Chondrocyte (in vitro differentiated cells): ENCODE data around the gene FTMT. TPM values are rescaled to one million over a fixed set of nuclear protein-coding genes. Genes with fewer than 3 reads are reported as not detected.

Experiments
- DNase-seq: peaks from one replicate; pipeline ENCODE4 v3.0.0; 2021; ENCODE audit warnings: mixed read lengths, low spot score
- H3K27ac Mint-ChIP-seq: one replicate; pipeline ENCODE4 v1.8.0; 2021; ENCODE audit warnings: mild to moderate bottlenecking, moderate library complexity, mixed read lengths; ENCODE audit not compliant: unreplicated experiment
- H3K27me3 Mint-ChIP-seq: 2 replicates; pipeline ENCODE4 v1.8.0; 2021; ENCODE audit warnings: low read depth, mixed read lengths
- H3K36me3 Mint-ChIP-seq: 2 replicates; pipeline ENCODE4 v1.8.0; 2021; ENCODE audit warnings: low read depth, mixed read lengths
- H3K4me1 Mint-ChIP-seq: 2 replicates; pipeline ENCODE4 v1.8.0; 2021; ENCODE audit warnings: low read depth, mild to moderate bottlenecking, mixed read lengths
- H3K4me3 Mint-ChIP-seq: one replicate; pipeline ENCODE4 v1.8.0; 2021; ENCODE audit warnings: mild to moderate bottlenecking, moderate library complexity, mixed read lengths; ENCODE audit not compliant: unreplicated experiment
- H3K9me3 Mint-ChIP-seq: 2 replicates; pipeline ENCODE4 v1.8.0; 2021; ENCODE audit warnings: low read depth, mixed read lengths
- total RNA-seq: library from RNA; stranded (reverse); gene quantifications from 3 replicates; pipeline ENCODE4 v1.2.1, GENCODE V29; 2021
- TF ChIP-seq, protein P1 (sequence below): fragments of 200-600 bp; sonication (generic); IDR thresholded peaks from 2 replicates; pipeline ENCODE4 v1.5.0; 2021; ENCODE audit warnings: antibody characterized with exemption, mild to moderate bottlenecking, moderate library complexity

The FTMT gene
- total RNA-seq, 1 donor from 2014 or later, result not detected

- H3K27me3 Mint-ChIP-seq, result peaks cover 13% of the 10 kb centered on the region
- DNase-seq, result no peak
- no peaks in the 10 kb centered on the region for H3K9me3 Mint-ChIP-seq
- TF ChIP-seq, protein P1, sequence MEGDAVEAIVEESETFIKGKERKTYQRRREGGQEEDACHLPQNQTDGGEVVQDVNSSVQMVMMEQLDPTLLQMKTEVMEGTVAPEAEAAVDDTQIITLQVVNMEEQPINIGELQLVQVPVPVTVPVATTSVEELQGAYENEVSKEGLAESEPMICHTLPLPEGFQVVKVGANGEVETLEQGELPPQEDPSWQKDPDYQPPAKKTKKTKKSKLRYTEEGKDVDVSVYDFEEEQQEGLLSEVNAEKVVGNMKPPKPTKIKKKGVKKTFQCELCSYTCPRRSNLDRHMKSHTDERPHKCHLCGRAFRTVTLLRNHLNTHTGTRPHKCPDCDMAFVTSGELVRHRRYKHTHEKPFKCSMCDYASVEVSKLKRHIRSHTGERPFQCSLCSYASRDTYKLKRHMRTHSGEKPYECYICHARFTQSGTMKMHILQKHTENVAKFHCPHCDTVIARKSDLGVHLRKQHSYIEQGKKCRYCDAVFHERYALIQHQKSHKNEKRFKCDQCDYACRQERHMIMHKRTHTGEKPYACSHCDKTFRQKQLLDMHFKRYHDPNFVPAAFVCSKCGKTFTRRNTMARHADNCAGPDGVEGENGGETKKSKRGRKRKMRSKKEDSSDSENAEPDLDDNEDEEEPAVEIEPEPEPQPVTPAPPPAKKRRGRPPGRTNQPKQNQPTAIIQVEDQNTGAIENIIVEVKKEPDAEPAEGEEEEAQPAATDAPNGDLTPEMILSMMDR, result no peak
- H3K4me3 Mint-ChIP-seq, result no peak overlapping the region
- H3K36me3 Mint-ChIP-seq, result no peaks in the 10 kb centered on the region
- H3K27ac Mint-ChIP-seq, result no peak overlapping the region
- no peaks in the 10 kb centered on the region for H3K4me1 Mint-ChIP-seq
These were observed 47.7 kb downstream of the FTMT start for GRCh38 chr5:121899346-121899745.

Other genes with a start within 250 kb of the FTMT start
- gene SRFBP1, start 110.1 kb downstream of the FTMT start, total RNA-seq, result 9.0 to 11.8 TPM (median 9.1 TPM) in 3 replicates
- gene LOX, start 226.4 kb downstream of the FTMT start, total RNA-seq, result 320 to 615 TPM (median 611 TPM) in 3 replicates